Activated CD8-positive, alpha-beta T cell treated with anti-CD3 and anti-CD28 coated beads for 36 hours (primary cell): ENCODE results near the gene ARAP3. TPM values are rescaled to one million over a fixed set of nuclear protein-coding genes. Genes with fewer than 3 reads are reported as not detected.

Experiments used
- ATAC-seq: fragments of 200-7000 bp; cut with Tn5 transposase; one replicate; pipeline ENCODE4 v1.10.0; 2021; ENCODE audit warnings: mild to moderate bottlenecking, moderate library complexity
- CTCF ChIA-PET: fragments of 350-600 bp; sonication (Branson Sonifier 250); formaldehyde crosslinking; loops from one replicate; lab custom pipeline; 2021; ENCODE audit warnings: antibody characterized with exemption; lab: Charles Lee
- POLR2A ChIA-PET: fragments of 350-600 bp; sonication (Branson Sonifier 250); formaldehyde crosslinking; loops from one replicate; lab custom pipeline; 2021; ENCODE audit warnings: antibody characterized with exemption; lab: Charles Lee
- DNase-seq: peaks from one replicate; pipeline ENCODE4 v3.0.0-alpha.2; 2020
- H3K27ac Mint-ChIP-seq: one replicate; pipeline ENCODE4 v1.8.0; 2021; ENCODE audit warnings: mild to moderate bottlenecking, mixed read lengths
- H3K27me3 Mint-ChIP-seq: one replicate; pipeline ENCODE4 v1.8.0; 2021; ENCODE audit warnings: mixed read lengths
- H3K36me3 Mint-ChIP-seq: one replicate; pipeline ENCODE4 v1.8.0; 2021; ENCODE audit warnings: low read depth, mixed read lengths
- H3K4me1 Mint-ChIP-seq: one replicate; pipeline ENCODE4 v1.8.0; 2021; ENCODE audit warnings: low read depth, mixed read lengths
- H3K4me3 Mint-ChIP-seq: one replicate; pipeline ENCODE4 v1.8.0; 2021; ENCODE audit warnings: mild to moderate bottlenecking, moderate library complexity, mixed read lengths
- H3K9me3 Mint-ChIP-seq: one replicate; pipeline ENCODE4 v1.8.0; 2021; ENCODE audit warnings: mixed read lengths
- CTCF ChIP-seq: fragments of 200-600 bp; IDR thresholded peaks from one replicate; pipeline ENCODE4 v1.8.0; 2022; ENCODE audit warnings: antibody characterized with exemption, mild to moderate bottlenecking
- intact Hi-C: fragments of 100-400 bp; cut with micrococcal nuclease; formaldehyde crosslinking; loops from one replicate; pipeline ENCODE4 v1.10.0; 2022
- total RNA-seq, 2 experiments: library from RNA; stranded (reverse); gene quantifications; one replicate each; pipeline ENCODE4 v1.2.3, GENCODE V29; 2021

ARAP3 gene
- total RNA-seq, 2 experiments from 2014 or later, result 5.9 to 7.2 TPM

- H3K4me1 Mint-ChIP-seq, result peaks cover 36% of the 10 kb centered on the region
These were observed 48.0 kb downstream of the ARAP3 start for GRCh38 chr5:141633871-141634561.

DNA sequence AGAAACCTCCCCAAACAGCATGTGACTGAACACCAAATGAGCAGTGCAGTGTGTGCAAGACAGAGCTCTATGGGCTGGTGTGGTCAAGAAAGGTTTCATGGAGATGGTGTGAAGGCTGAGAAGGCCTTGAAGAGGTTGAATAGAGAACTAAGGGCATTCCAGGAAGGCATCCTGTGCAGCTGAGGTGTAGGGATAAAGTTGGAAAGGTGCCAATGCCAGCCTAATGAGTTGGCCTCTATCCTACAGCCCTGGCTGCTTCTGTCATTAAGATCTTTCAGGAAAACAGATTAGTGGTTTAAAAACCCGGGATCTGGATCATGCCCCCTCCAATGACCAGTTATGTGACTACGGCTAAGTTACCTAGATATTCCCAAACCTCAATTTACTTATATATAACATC is 49.4 kb downstream of the ARAP3 start:
- H3K9me3 Mint-ChIP-seq, result no peaks in the 10 kb centered on the region
- intact Hi-C loops, result no loop called here
- no peak overlapping the region for H3K27ac Mint-ChIP-seq
- peaks cover 40% of the 10 kb centered on the region for H3K36me3 Mint-ChIP-seq
- no peak overlapping the region for H3K4me3 Mint-ChIP-seq
- H3K4me1 Mint-ChIP-seq, result peaks cover 28% of the 10 kb centered on the region
- POLR2A ChIA-PET, result interaction anchor here (0.7 kb wide), 1 partner anchor 35 kb away, joined by 3 read pairs; no protein-coding TSS in a partner anchor
- no peaks in the 10 kb centered on the region for H3K27me3 Mint-ChIP-seq
- no peak for ATAC-seq
- no peak for DNase-seq
- TF ChIP-seq CTCF, result no peak
- CTCF ChIA-PET, result interaction anchor here (0.6 to 6.4 kb wide), 7 partner anchors 9 to 1517 kb away, joined by 3 to 73 read pairs (median 14); partner anchors contain the start of gene DIAPH1

More at GRCh38 chr5:141633871-141634561, 48.0 kb downstream of the ARAP3 start:
- Mint-ChIP-seq H3K36me3 (peaks cover 41% of the 10 kb centered on the region), H3K4me3 (peak overlapping the region; percentile 32), H3K27me3 (no peaks in the 10 kb centered on the region), H3K27ac (peak overlapping the region; percentile 26), H3K9me3 (no peaks in the 10 kb centered on the region)
- intact Hi-C loops, result no loop called here
- no peak for TF ChIP-seq CTCF
- CTCF ChIA-PET, result interaction anchor here (1.0 to 6.4 kb wide), 7 partner anchors 9 to 70 kb away, joined by 3 to 73 read pairs (median 14); partner anchors contain the start of gene DIAPH1
- POLR2A ChIA-PET, result interaction anchor here (0.9 to 6.5 kb wide), 4 partner anchors 8 to 42 kb away, joined by 3 to 28 read pairs (median 4); partner anchors contain the start of gene DIAPH1
- ATAC-seq (no peak), DNase-seq (no peak)

GRCh38 chr5:141630570-141631140 is 51.4 kb downstream of the ARAP3 start:
- no peaks in the 10 kb centered on the region for H3K9me3 Mint-ChIP-seq
- ATAC-seq, result no peak
- CTCF ChIA-PET, result interaction anchor here (0.9 to 6.4 kb wide), 8 partner anchors 10 to 73 kb away, joined by 3 to 73 read pairs (median 4); partner anchors contain the start of genes DIAPH1 and FCHSD1
- peaks cover 42% of the 10 kb centered on the region for H3K36me3 Mint-ChIP-seq
- POLR2A ChIA-PET, result interaction anchor here (1.1 to 1.4 kb wide), 3 partner anchors 11 to 18 kb away, joined by 4 to 7 read pairs (median 5); no protein-coding TSS in a partner anchor
- intact Hi-C loops, result no loop called here
- H3K27me3 Mint-ChIP-seq, result no peaks in the 10 kb centered on the region
- peaks cover 23% of the 10 kb centered on the region for H3K4me1 Mint-ChIP-seq
- no peak for TF ChIP-seq CTCF
- no peak for DNase-seq
- no peak overlapping the region for H3K4me3 Mint-ChIP-seq
- H3K27ac Mint-ChIP-seq, result no peak overlapping the region

GRCh38 chr5:141628175-141628788 is 53.7 kb downstream of the ARAP3 start:
- intact Hi-C loops, result no loop called here
- Mint-ChIP-seq H3K36me3 (peaks cover 46% of the 10 kb centered on the region), H3K9me3 (no peaks in the 10 kb centered on the region), H3K4me1 (peaks cover 13% of the 10 kb centered on the region), H3K27ac (no peak overlapping the region), H3K27me3 (no peaks in the 10 kb centered on the region), H3K4me3 (no peak overlapping the region)
- TF ChIP-seq CTCF, result no peak
- CTCF ChIA-PET, result interaction anchor here (1.0 to 6.4 kb wide), 9 partner anchors 8 to 207 kb away, joined by 3 to 73 read pairs (median 5); partner anchors contain the start of genes DIAPH1, HDAC3, PCDHGA11 and RELL2
- POLR2A ChIA-PET, result interaction anchor here (1.1 to 3.6 kb wide), 2 partner anchors 8 to 9 kb away, joined by 4 to 24 read pairs; partner anchors contain the start of genes HDAC3 and RELL2
- DNase-seq (no peak), ATAC-seq (no peak)
